NB4 (cell line): ENCODE results near the gene TBC1D3C.
"Not testable (repeated sequence)": the region's sequence is repeated elsewhere in the genome, so short reads cannot be mapped to it uniquely, and the experiment has no call there.

ENCODE experiments used
- DNase-seq: peaks from one replicate; pipeline ENCODE4 v3.0.0; 2010; ENCODE audit warnings: low read depth
- H3K4me3 ChIP-seq: one replicate; pipeline ENCODE4 v1.5.1; 2011; ENCODE audit warnings: mild to moderate bottlenecking, low read depth, low read length, moderate library complexity

TBC1D3C gene

GRCh38 chr17:38068534-38068933 is at the start of gene TBC1D3C:
Gene TBC1D3C (minus strand): TSS chr17:38068634. CDS start chr17:38067066, 1,568 bp downstream.
- not testable (repeated sequence) for H3K4me3 ChIP-seq, DNase-seq

- not testable (repeated sequence) for H3K4me3 ChIP-seq
These were observed 30.8 kb upstream of the TBC1D3C start for GRCh38 chr17:38099262-38099661.

GRCh38 chr17:38094059-38094694 is 25.7 kb upstream of the TBC1D3C start:
- DNase-seq, H3K4me3 ChIP-seq: not testable (repeated sequence)

More at GRCh38 chr17:38099262-38099661, 30.8 kb upstream of the TBC1D3C start:
- DNase-seq = not testable (repeated sequence)

- not testable (repeated sequence) for DNase-seq, H3K4me3 ChIP-seq
These were observed 19.7 kb upstream of the TBC1D3C start for GRCh38 chr17:38088120-38088519.

- not testable (repeated sequence) for H3K4me3 ChIP-seq, DNase-seq
These were observed 18.9 kb upstream of the TBC1D3C start for GRCh38 chr17:38087344-38087743.
